Prostate gland (tissue), 2 donors: ENCODE measurements around the gene NTM.

Source experiments
- POLR2AphosphoS5 ChIP-seq: sonication (generic); formaldehyde crosslinking; IDR thresholded peaks from one replicate; pipeline ENCODE4 v1.6.1; 2017; ENCODE audit warnings: antibody characterized with exemption
- TF ChIP-seq, protein P1 (sequence below), 4 experiments: fragments of 200-600 bp in 2 of 4; fragments of 450-650 bp in 2 of 4; sonication (generic) in 2 of 4; IDR thresholded peaks; 1 replicate in 3 of 4; 2 replicates in 1 of 4; pipeline ENCODE4 v1.5.1; 2016 to 2019; ENCODE audit warnings: antibody characterized with exemption in 4 of 4, mild to moderate bottlenecking in 2 of 4, moderate library complexity in 2 of 4

DNA sequence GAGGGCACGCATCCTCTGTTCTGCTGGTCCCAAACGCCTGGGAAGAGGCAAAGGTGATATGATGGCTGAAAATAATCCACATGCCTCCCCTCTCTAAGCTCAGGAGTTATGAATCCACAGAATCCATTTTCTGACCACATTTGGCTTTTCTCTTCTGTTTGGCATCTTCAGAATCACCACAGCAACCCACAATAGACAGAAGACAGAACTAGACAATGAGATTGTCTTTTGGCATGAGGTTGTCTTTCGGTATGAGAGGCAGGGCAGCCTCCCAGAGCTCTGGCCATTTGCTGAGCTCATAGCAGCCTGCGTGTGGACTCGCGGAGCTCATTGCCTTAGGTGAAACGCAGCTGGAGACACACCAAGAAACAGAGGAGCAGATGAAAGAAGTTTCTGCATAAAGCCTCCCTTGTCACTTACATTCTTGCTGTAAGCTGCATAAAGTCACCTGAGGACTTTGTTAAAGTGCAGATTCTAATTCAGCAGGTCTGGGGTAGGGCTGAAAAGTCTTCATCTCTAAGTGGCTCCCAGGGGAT lies 868.0 kb downstream of the NTM start:
- TF ChIP-seq, protein P1, sequence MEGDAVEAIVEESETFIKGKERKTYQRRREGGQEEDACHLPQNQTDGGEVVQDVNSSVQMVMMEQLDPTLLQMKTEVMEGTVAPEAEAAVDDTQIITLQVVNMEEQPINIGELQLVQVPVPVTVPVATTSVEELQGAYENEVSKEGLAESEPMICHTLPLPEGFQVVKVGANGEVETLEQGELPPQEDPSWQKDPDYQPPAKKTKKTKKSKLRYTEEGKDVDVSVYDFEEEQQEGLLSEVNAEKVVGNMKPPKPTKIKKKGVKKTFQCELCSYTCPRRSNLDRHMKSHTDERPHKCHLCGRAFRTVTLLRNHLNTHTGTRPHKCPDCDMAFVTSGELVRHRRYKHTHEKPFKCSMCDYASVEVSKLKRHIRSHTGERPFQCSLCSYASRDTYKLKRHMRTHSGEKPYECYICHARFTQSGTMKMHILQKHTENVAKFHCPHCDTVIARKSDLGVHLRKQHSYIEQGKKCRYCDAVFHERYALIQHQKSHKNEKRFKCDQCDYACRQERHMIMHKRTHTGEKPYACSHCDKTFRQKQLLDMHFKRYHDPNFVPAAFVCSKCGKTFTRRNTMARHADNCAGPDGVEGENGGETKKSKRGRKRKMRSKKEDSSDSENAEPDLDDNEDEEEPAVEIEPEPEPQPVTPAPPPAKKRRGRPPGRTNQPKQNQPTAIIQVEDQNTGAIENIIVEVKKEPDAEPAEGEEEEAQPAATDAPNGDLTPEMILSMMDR (IDR thresholded peaks at IDR 0.05), result no peak
- TF ChIP-seq POLR2AphosphoS5, result no peak
